ENCODE data around the gene TSSK6.

The TSSK6 gene

DNA sequence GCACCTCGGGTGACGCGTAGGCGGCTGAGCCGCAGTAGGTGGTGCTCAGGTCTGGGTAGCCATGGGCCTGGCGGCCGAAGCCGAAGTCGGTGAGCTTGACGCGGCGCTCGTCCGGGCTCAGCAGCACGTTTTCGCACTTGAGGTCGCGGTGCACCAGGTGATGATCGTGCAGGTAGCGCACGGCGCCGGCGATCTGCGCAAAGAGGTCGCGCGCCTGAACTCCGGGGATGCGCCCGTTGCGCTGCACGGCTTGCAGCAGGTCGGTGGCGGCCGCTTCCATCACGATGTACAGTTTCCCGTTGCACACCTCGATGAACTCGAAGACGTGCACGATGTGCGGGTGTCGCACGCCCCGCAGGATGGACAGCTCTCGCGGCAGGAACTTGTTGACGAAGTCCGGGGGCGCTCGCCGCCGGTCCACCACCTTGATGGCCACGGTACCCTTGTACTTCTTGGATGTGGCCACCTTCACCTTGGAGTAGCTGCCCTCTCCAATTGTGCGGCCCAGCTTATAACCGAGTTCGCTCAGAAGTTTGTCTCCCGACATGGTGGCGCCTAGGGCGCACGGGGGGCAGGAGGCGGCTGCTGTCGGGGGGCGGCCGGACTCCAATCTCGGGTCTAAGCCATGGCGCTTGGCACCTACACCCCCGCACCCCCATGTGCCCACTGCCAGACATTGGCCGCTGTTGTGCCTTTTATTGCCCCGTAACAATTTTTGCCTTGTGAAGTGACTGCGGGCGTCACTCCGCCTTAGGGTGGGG is at the start of gene TSSK6:
Gene TSSK6 (minus strand): TSS at position 668 of the 761 bp plus-strand sequence. CDS start 121 bp downstream, at position 547.
- H3K9me3 ChIP-seq (ENCODE audit: control insufficient read depth in 1 of 2, low read length in 2 of 2) = no peaks in the 10 kb centered on the region
- no peaks in the 10 kb centered on the region for H3K27me3 ChIP-seq (ENCODE audit: control insufficient read depth in 1 of 2, insufficient read depth in 2 of 2, low read length in 2 of 2)
- H3K36me3 ChIP-seq (ENCODE audit: control insufficient read depth in 1 of 2, insufficient read depth in 2 of 2, low read length in 2 of 2) = peaks cover 6 to 7% of the 10 kb centered on the region in 2 donors
- peak within 1 kb of the TSS; percentile 80 for H3K27ac ChIP-seq (ENCODE audit: low read depth, low read length)
- H3K4me3 ChIP-seq (ENCODE audit: low read depth in 1 of 2, low read length in 2 of 2) = peak within 1 kb of the TSS; percentile 95 to 96
- H3K4me1 ChIP-seq (ENCODE audit: control insufficient read depth in 1 of 2, insufficient read depth in 2 of 2, low read length in 2 of 2) = peaks cover 12% of the 10 kb centered on the region in 2 donors
- H3K9ac ChIP-seq (ENCODE audit: low read depth in 1 of 2, low read length in 2 of 2) = peak within 1 kb of the TSS; percentile 82 to 97

DNA sequence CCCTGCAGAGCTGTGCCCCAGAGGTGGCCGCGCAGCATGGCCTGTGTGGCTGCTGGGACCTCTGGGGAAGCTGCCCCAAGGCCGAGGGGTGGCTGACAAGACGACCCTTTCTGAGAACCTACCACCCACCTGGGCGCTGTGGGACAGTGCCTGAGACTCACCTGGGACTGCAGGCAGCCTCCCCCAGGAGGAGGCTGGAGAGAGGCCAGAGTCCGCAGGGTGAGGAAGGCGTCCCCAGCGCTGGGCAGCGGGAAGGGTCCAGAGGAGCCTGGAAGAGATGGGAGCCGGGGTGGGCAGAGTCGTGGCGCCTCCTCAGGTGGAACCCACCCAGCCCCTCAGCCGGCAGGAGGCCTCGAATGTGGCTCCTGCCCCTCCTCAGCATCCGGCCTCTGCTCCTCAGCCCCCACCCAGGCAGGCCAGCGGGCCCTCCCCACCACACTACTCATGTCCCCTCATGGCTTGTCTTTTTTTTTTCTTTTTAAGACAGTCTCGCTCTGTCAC is 48.0 kb upstream of the TSSK6 start:
- Histone ChIP-seq H3K4me3 (ENCODE audit: low read depth in 1 of 2, low read length in 2 of 2) (no peak overlapping the region), H3K4me1 (ENCODE audit: control insufficient read depth in 1 of 2, insufficient read depth in 2 of 2, low read length in 2 of 2) (peaks cover 0 to 4% of the 10 kb centered on the region in 2 donors), H3K27ac (ENCODE audit: low read depth, low read length) (no peak overlapping the region), H3K9ac (ENCODE audit: low read depth in 1 of 2, low read length in 2 of 2) (no peak overlapping the region), H3K36me3 (ENCODE audit: control insufficient read depth in 1 of 2, insufficient read depth in 2 of 2, low read length in 2 of 2) (no peaks in the 10 kb centered on the region), H3K27me3 (ENCODE audit: control insufficient read depth in 1 of 2, insufficient read depth in 2 of 2, low read length in 2 of 2) (no peaks in the 10 kb centered on the region), H3K9me3 (ENCODE audit: control insufficient read depth in 1 of 2, low read length in 2 of 2) (no peaks in the 10 kb centered on the region)

DNA sequence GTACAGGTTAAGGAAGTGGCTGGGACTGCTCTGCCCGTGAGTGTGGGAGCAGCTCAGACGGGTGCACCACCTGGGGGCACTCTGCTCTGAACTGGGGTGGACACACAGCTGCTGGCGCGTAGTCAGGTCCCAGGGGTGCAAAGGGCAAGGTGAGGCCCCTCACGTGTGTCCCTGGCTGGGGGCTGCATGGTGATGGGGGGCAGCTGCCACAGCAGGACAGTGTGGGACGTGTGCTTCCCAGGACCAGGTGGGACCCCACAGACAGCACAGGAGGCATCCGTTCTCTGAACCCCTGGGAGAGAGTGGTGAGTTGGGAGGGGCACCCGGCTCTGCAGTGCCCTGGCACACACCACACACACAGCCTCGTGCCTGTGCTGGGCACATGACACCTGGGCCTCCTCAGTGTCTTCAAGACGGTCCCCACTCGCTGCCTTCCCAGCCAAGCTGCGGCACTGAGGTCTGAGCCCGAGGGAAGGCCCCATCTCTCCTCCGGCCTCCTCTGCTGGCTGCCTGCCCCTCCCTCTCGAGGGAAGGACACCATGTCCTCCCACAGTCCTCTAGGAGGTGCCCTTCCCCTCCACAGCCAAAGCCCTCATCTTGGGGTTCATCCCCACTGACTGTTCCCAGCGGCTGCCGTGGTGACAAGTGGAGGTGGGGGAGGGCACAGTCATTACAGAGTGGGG is 47.5 kb upstream of the TSSK6 start:
- H3K4me3 ChIP-seq (ENCODE audit: low read depth in 1 of 2, low read length in 2 of 2) = no peak overlapping the region
- peaks cover 0 to 4% of the 10 kb centered on the region in 2 donors for H3K4me1 ChIP-seq (ENCODE audit: control insufficient read depth in 1 of 2, insufficient read depth in 2 of 2, low read length in 2 of 2)
- H3K36me3 ChIP-seq (ENCODE audit: control insufficient read depth in 1 of 2, insufficient read depth in 2 of 2, low read length in 2 of 2) = no peaks in the 10 kb centered on the region
- H3K27ac ChIP-seq (ENCODE audit: low read depth, low read length) = no peak overlapping the region
- no peaks in the 10 kb centered on the region for H3K9me3 ChIP-seq (ENCODE audit: control insufficient read depth in 1 of 2, low read length in 2 of 2)
- H3K27me3 ChIP-seq (ENCODE audit: control insufficient read depth in 1 of 2, insufficient read depth in 2 of 2, low read length in 2 of 2) = no peaks in the 10 kb centered on the region
- H3K9ac ChIP-seq (ENCODE audit: low read depth in 1 of 2, low read length in 2 of 2) = no peak overlapping the region

DNA sequence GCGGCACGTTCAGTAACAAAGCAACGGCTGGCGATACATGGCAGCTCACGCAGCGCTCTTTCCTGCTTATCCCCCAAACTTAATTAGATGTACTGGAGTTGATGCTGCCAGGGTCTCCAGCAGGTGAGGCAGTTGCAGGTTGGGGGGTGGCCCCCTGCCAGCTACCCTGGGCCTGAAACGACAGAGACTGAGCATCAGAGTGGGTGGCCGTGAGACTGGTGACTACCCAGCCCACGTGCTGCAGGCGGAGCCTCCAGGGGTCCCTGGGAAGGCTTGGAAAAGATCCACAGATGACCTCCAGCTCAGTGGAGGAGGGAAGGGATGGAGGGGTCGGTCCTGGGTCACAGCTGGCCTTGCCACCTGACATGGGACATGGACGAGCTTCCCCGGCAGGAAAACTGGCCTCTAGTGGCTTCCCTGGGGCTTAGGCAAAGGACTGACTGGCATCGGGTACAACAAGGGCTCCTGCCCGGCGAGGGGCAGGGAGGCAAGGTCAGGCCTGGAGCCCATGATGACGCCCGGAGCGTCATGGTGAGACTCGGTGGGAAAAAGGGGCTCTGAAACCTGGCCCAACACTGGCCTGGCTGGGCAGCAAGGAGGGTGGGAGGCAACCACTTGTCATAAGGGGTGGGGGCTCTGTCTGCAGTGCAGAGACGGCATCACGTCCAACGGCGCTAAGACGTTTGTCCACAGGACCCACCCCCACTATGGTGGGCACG is 46.8 kb upstream of the TSSK6 start:
- Histone ChIP-seq H3K36me3 (ENCODE audit: control insufficient read depth in 1 of 2, insufficient read depth in 2 of 2, low read length in 2 of 2) (no peaks in the 10 kb centered on the region), H3K4me3 (ENCODE audit: low read depth in 1 of 2, low read length in 2 of 2) (no peak overlapping the region), H3K4me1 (ENCODE audit: control insufficient read depth in 1 of 2, insufficient read depth in 2 of 2, low read length in 2 of 2) (peaks cover 0 to 4% of the 10 kb centered on the region in 2 donors), H3K9me3 (ENCODE audit: control insufficient read depth in 1 of 2, low read length in 2 of 2) (no peaks in the 10 kb centered on the region), H3K9ac (ENCODE audit: low read depth in 1 of 2, low read length in 2 of 2) (no peak overlapping the region), H3K27me3 (ENCODE audit: control insufficient read depth in 1 of 2, insufficient read depth in 2 of 2, low read length in 2 of 2) (no peaks in the 10 kb centered on the region), H3K27ac (ENCODE audit: low read depth, low read length) (no peak overlapping the region)

DNA sequence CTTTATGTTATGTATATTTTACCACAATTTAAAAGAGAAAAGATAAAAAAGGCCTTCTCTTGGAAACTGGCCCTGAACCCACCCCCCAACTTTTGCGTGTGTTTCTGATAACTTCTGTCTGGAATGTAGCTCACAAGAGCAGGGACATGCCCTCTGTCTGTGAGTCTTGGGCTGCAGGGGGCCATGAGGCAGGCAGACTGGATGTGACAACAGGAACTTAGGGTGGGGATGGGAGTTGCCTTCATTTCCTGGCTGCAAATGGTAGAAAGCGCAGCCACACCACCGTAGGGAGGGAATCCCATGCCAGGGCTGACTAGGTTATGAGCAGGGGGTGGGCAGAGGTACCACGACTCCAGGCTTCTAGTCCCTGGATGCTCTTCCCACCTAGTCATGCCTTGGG is 44.6 kb upstream of the TSSK6 start:
- no peak overlapping the region for H3K9ac ChIP-seq (ENCODE audit: low read depth in 1 of 2, low read length in 2 of 2)
- no peak overlapping the region for H3K4me3 ChIP-seq (ENCODE audit: low read depth in 1 of 2, low read length in 2 of 2)
- H3K27ac ChIP-seq (ENCODE audit: low read depth, low read length) = no peak overlapping the region
- H3K4me1 ChIP-seq (ENCODE audit: control insufficient read depth in 1 of 2, insufficient read depth in 2 of 2, low read length in 2 of 2) = no peaks in the 10 kb centered on the region
- H3K36me3 ChIP-seq (ENCODE audit: control insufficient read depth in 1 of 2, insufficient read depth in 2 of 2, low read length in 2 of 2) = no peaks in the 10 kb centered on the region
- H3K9me3 ChIP-seq (ENCODE audit: control insufficient read depth in 1 of 2, low read length in 2 of 2) = no peaks in the 10 kb centered on the region
- no peaks in the 10 kb centered on the region for H3K27me3 ChIP-seq (ENCODE audit: control insufficient read depth in 1 of 2, insufficient read depth in 2 of 2, low read length in 2 of 2)

DNA sequence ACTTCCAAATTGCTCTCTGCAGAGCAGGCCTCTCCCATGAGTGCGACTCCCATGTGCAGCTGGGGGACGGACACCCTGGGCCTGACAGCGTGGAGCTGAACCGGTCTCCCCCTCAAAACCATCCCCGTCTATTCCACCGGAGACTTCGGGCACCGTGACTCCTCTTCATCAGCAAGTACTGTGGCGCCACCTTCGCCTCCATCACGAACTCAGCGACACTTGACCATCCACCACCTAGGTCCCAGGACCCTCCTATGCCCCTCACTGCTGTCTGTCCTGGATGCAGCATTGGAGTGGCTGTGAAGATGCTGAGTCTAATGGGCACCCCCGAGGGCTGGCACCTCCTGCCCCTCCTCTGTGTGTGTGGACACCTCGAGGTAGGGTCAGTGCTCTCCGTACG is 43.3 kb upstream of the TSSK6 start:
- H3K4me1 ChIP-seq (ENCODE audit: control insufficient read depth in 1 of 2, insufficient read depth in 2 of 2, low read length in 2 of 2) = no peaks in the 10 kb centered on the region
- H3K9me3 ChIP-seq (ENCODE audit: control insufficient read depth in 1 of 2, low read length in 2 of 2) = no peaks in the 10 kb centered on the region
- no peaks in the 10 kb centered on the region for H3K27me3 ChIP-seq (ENCODE audit: control insufficient read depth in 1 of 2, insufficient read depth in 2 of 2, low read length in 2 of 2)
- H3K27ac ChIP-seq (ENCODE audit: low read depth, low read length) = no peak overlapping the region
- no peak overlapping the region for H3K9ac ChIP-seq (ENCODE audit: low read depth in 1 of 2, low read length in 2 of 2)
- no peak overlapping the region for H3K4me3 ChIP-seq (ENCODE audit: low read depth in 1 of 2, low read length in 2 of 2)
- no peaks in the 10 kb centered on the region for H3K36me3 ChIP-seq (ENCODE audit: control insufficient read depth in 1 of 2, insufficient read depth in 2 of 2, low read length in 2 of 2)

DNA sequence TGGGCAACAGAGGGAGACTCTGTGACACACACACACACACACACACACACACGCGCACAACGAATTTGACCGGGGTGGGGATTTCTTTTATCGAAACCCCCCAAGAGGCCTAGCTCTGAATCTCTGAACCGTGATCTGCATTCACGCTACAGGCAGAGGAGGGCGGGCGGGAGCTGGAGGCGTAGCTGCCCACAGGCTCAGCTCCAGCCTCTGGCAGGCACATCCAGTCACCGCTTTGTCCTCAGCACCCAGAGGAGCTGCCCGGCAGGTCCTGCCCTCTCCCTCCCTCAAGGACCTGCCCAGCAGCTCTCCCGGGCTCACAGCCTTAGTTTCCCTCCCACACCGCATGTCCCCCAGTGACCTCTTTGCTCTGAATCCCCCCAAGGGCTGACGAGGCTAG is 42.7 kb upstream of the TSSK6 start:
- H3K9me3 ChIP-seq (ENCODE audit: control insufficient read depth in 1 of 2, low read length in 2 of 2) = no peaks in the 10 kb centered on the region
- H3K9ac ChIP-seq (ENCODE audit: low read depth in 1 of 2, low read length in 2 of 2) = no peak overlapping the region
- H3K4me1 ChIP-seq (ENCODE audit: control insufficient read depth in 1 of 2, insufficient read depth in 2 of 2, low read length in 2 of 2) = no peaks in the 10 kb centered on the region
- no peak overlapping the region for H3K27ac ChIP-seq (ENCODE audit: low read depth, low read length)
- H3K36me3 ChIP-seq (ENCODE audit: control insufficient read depth in 1 of 2, insufficient read depth in 2 of 2, low read length in 2 of 2) = no peaks in the 10 kb centered on the region
- H3K27me3 ChIP-seq (ENCODE audit: control insufficient read depth in 1 of 2, insufficient read depth in 2 of 2, low read length in 2 of 2) = no peaks in the 10 kb centered on the region
- no peak overlapping the region for H3K4me3 ChIP-seq (ENCODE audit: low read depth in 1 of 2, low read length in 2 of 2)

DNA sequence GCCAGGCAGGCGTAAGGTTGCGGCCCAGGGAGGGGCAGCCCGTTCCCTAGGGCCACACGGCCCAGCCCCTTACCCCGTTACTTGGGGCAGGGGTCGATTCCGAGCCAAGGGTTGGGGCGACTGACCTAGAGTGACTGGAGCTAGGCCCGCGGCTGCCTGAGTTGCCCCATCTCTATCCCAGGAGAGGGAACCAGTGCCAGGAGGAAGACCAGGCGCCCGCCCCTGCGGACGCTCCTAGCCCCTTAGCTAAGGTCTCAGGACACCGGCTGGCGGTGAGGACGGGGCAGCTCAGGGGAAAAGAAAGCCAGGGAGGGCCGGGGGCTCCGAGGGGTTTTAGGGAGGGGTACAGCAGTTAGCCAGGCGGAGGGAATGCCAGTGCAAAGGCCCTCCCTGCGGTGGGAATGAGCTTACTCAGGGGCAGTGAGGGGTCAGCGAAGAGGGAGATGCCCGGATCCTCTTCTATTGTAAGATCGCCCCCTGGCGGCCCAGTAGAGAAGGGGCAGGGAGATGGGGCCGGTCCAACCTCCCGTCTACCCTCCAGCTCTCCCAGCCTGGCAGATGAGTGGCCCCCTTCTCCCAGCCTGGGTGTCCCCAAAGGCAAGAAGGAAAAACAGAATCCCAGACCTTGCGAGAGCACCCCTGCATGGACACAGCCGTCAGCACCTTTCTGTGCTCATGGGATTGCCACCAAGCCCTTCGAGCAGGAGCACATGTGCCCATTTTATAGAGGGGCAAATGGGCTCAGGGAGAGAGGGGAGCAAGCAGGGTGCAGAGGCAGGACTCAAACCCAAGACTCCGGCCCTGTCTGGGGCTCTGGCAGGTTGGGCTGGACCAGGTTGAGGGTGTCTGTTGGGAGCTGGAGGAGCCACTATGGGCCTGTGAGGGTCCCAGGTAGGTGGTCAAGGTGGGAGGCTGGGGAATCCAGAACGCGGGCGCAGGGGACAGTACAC is 39.0 kb upstream of the TSSK6 start:
- Histone ChIP-seq H3K36me3 (ENCODE audit: control insufficient read depth in 1 of 2, insufficient read depth in 2 of 2, low read length in 2 of 2) (no peaks in the 10 kb centered on the region), H3K27ac (ENCODE audit: low read depth, low read length) (no peak overlapping the region), H3K27me3 (ENCODE audit: control insufficient read depth in 1 of 2, insufficient read depth in 2 of 2, low read length in 2 of 2) (peaks cover 0 to 4% of the 10 kb centered on the region in 2 donors), H3K9ac (ENCODE audit: low read depth in 1 of 2, low read length in 2 of 2) (no peak overlapping the region), H3K4me3 (ENCODE audit: low read depth in 1 of 2, low read length in 2 of 2) (no peak overlapping the region), H3K9me3 (ENCODE audit: control insufficient read depth in 1 of 2, low read length in 2 of 2) (no peaks in the 10 kb centered on the region), H3K4me1 (ENCODE audit: control insufficient read depth in 1 of 2, insufficient read depth in 2 of 2, low read length in 2 of 2) (no peaks in the 10 kb centered on the region)

DNA sequence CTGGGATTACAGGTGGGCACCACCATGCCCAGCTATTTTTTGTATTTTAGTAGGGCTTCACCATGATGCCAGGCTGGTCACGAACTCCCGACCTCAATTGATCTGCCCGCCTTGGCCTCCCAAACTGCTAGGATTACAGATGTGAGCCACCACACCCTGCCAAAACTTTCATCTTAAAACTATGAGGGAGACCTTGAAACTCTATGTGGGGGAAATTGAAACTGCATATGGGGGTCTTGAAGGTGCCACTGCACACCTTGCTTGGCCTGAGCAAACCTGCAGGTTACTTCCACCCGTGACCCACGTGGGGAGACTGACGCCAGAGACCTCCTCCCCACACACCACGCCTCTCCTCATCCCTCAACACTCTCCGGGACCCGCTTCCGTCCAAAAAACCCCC is 38.3 kb upstream of the TSSK6 start:
- Histone ChIP-seq H3K9me3 (ENCODE audit: control insufficient read depth in 1 of 2, low read length in 2 of 2) (peaks cover 0 to 2% of the 10 kb centered on the region in 2 donors), H3K4me3 (ENCODE audit: low read depth in 1 of 2, low read length in 2 of 2) (no peak overlapping the region), H3K27me3 (ENCODE audit: control insufficient read depth in 1 of 2, insufficient read depth in 2 of 2, low read length in 2 of 2) (peaks cover 0 to 4% of the 10 kb centered on the region in 2 donors), H3K36me3 (ENCODE audit: control insufficient read depth in 1 of 2, insufficient read depth in 2 of 2, low read length in 2 of 2) (no peaks in the 10 kb centered on the region), H3K27ac (ENCODE audit: low read depth, low read length) (no peak overlapping the region), H3K4me1 (ENCODE audit: control insufficient read depth in 1 of 2, insufficient read depth in 2 of 2, low read length in 2 of 2) (no peaks in the 10 kb centered on the region), H3K9ac (ENCODE audit: low read depth in 1 of 2, low read length in 2 of 2) (no peak overlapping the region)
